Activated CD8-positive, alpha-beta T cell treated with anti-CD3 and anti-CD28 coated beads for 36 hours (primary cell): ENCODE measurements around the gene PCDHGC4. TPM values are rescaled to one million over a fixed set of nuclear protein-coding genes. Genes with fewer than 3 reads are reported as not detected.

Experiments
- ATAC-seq: fragments of 200-7000 bp; cut with Tn5 transposase; one replicate; pipeline ENCODE4 v1.10.0; 2021; ENCODE audit warnings: mild to moderate bottlenecking, moderate library complexity
- CTCF ChIA-PET: fragments of 350-600 bp; sonication (Branson Sonifier 250); formaldehyde crosslinking; loops from one replicate; lab custom pipeline; 2021; ENCODE audit warnings: antibody characterized with exemption; lab: Charles Lee
- POLR2A ChIA-PET: fragments of 350-600 bp; sonication (Branson Sonifier 250); formaldehyde crosslinking; loops from one replicate; lab custom pipeline; 2021; ENCODE audit warnings: antibody characterized with exemption; lab: Charles Lee
- DNase-seq: peaks from one replicate; pipeline ENCODE4 v3.0.0-alpha.2; 2020
- H3K27ac Mint-ChIP-seq: one replicate; pipeline ENCODE4 v1.8.0; 2021; ENCODE audit warnings: mild to moderate bottlenecking, mixed read lengths
- H3K27me3 Mint-ChIP-seq: one replicate; pipeline ENCODE4 v1.8.0; 2021; ENCODE audit warnings: mixed read lengths
- H3K36me3 Mint-ChIP-seq: one replicate; pipeline ENCODE4 v1.8.0; 2021; ENCODE audit warnings: low read depth, mixed read lengths
- H3K4me1 Mint-ChIP-seq: one replicate; pipeline ENCODE4 v1.8.0; 2021; ENCODE audit warnings: low read depth, mixed read lengths
- H3K4me3 Mint-ChIP-seq: one replicate; pipeline ENCODE4 v1.8.0; 2021; ENCODE audit warnings: mild to moderate bottlenecking, moderate library complexity, mixed read lengths
- H3K9me3 Mint-ChIP-seq: one replicate; pipeline ENCODE4 v1.8.0; 2021; ENCODE audit warnings: mixed read lengths
- intact Hi-C: fragments of 100-400 bp; cut with micrococcal nuclease; formaldehyde crosslinking; loops from one replicate; pipeline ENCODE4 v1.10.0; 2022
- total RNA-seq, 2 experiments: library from RNA; stranded (reverse); gene quantifications; one replicate each; pipeline ENCODE4 v1.2.3, GENCODE V29; 2021
- TF ChIP-seq, protein P1 (sequence below): fragments of 200-600 bp; IDR thresholded peaks from one replicate; pipeline ENCODE4 v1.8.0; 2022; ENCODE audit warnings: antibody characterized with exemption, mild to moderate bottlenecking

PCDHGC4 gene
- total RNA-seq, 2 experiments from 2014 or later = not detected

DNA sequence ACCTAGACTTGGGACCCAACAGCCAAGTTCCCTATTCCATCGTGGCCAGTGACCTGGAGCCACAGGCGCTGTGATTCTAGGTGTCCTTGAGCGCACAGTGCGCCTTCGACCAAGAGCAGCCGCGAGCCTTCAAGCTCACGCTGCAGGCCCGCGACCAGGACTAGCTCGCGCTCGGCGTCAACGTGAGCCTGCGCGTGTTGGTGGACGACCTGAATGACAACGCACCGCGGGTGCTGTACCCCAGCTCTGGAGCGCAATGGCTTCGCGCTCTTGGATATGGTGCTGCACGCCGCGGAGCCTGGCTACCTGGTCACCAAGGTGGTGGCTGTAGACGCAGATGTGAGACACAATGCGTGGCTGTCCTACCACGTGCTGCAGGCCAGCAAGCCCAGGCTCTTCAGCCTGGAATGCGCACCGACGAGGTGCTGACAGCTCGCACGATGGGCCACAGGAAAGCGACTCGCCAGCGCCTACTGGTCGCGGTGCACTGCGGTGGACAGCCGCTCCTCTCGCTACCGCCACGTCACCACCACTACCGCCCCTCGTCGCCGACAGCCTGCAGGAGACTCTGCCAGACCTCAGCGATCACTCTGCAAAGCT lies 43.2 kb upstream of the PCDHGC4 start:
- ChIA-PET POLR2A (no interaction called here), CTCF (interaction anchor here (0.6 to 1.3 kb wide), 2 partner anchors 12 kb away, joined by 3 to 4 read pairs; partner anchors contain the start of gene PCDHGA12)
- Mint-ChIP-seq H3K9me3 (peaks cover 2% of the 10 kb centered on the region), H3K27ac (no peak overlapping the region), H3K36me3 (no peaks in the 10 kb centered on the region), H3K4me3 (no peak overlapping the region), H3K4me1 (no peaks in the 10 kb centered on the region), H3K27me3 (peaks cover 16% of the 10 kb centered on the region)
- intact Hi-C loops = no loop called here
- ATAC-seq (no peak), DNase-seq (no peak)
- TF ChIP-seq, protein P1, sequence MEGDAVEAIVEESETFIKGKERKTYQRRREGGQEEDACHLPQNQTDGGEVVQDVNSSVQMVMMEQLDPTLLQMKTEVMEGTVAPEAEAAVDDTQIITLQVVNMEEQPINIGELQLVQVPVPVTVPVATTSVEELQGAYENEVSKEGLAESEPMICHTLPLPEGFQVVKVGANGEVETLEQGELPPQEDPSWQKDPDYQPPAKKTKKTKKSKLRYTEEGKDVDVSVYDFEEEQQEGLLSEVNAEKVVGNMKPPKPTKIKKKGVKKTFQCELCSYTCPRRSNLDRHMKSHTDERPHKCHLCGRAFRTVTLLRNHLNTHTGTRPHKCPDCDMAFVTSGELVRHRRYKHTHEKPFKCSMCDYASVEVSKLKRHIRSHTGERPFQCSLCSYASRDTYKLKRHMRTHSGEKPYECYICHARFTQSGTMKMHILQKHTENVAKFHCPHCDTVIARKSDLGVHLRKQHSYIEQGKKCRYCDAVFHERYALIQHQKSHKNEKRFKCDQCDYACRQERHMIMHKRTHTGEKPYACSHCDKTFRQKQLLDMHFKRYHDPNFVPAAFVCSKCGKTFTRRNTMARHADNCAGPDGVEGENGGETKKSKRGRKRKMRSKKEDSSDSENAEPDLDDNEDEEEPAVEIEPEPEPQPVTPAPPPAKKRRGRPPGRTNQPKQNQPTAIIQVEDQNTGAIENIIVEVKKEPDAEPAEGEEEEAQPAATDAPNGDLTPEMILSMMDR = no peak

DNA sequence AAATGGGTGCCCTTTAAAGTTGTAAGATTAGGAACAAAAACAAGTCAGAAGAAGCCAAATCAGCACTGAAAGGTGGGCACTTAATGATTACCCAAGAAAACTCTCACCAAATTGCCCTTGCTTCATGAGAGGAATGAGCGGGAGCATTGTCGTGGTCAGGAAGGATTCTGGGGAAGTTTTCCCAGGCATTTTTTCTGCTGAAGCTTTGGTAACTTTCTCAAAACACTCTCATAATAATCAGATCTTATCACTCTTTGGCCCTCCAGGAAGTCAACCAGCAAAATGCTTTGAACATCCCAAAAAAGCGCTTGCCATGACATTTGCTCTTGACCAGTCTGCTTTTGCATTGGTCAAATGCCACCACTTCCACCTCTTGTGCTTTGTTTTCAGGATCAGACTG lies 19.5 kb upstream of the PCDHGC4 start:
- ATAC-seq (no peak), DNase-seq (no peak)
- Mint-ChIP-seq H3K4me3 (no peak overlapping the region), H3K9me3 (peaks cover 3% of the 10 kb centered on the region), H3K36me3 (no peaks in the 10 kb centered on the region), H3K4me1 (no peaks in the 10 kb centered on the region), H3K27me3 (peaks cover 17% of the 10 kb centered on the region), H3K27ac (no peak overlapping the region)
- CTCF ChIA-PET = interaction anchor here (0.9 to 1.4 kb wide), 2 partner anchors 35 to 46 kb away, joined by 3 to 4 read pairs; partner anchors contain the start of gene PCDHGA12
- POLR2A ChIA-PET = no interaction called here
- intact Hi-C loops = no loop called here
- TF ChIP-seq, protein P1 = no peak

DNA sequence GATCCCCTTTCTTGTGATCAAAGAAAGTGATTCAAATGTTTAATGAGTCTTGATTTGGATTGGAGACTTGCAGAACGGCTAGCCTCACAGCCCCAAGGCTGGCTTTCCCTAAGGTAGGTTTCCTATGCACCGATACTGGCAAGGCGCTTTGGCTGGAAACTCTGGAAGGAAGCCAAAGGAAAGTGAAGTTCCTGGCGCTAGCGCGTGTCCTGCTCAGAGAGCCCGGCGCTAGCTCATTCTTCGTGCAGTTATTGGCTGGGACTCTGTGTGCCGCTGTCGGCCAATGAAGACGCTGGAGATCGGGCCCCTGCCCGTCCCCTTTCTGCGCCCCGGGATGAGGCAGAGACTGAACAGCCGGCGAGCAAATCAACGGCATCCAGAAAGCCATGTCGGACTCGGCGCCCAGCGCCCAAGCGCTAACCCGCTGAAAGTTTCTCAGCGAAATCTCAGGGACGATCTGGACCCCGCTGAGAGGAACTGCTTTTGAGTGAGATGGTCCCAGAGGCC lies 9.2 kb upstream of the PCDHGC4 start, which contains the start of gene PCDHGC3:
Gene PCDHGC3 (plus strand): TSS at position 342 of the 507 bp plus-strand sequence. CDS start 151 bp downstream, at position 493.
- H3K9me3 Mint-ChIP-seq = no peaks in the 10 kb centered on the region
- POLR2A ChIA-PET = interaction anchor here (0.5 kb wide), 1 partner anchor 829 kb away, joined by 3 read pairs; no protein-coding TSS in a partner anchor
- TF ChIP-seq, protein P1 = peak; percentile 24
- peak; percentile 69 for DNase-seq
- no peaks in the 10 kb centered on the region for H3K36me3 Mint-ChIP-seq
- H3K4me1 Mint-ChIP-seq = peaks cover 25% of the 10 kb centered on the region
- ATAC-seq = peak; percentile 91
- peak within 1 kb of the TSS; percentile 77 for H3K4me3 Mint-ChIP-seq
- no peak within 1 kb of the TSS for H3K27ac Mint-ChIP-seq
- CTCF ChIA-PET = interaction anchor here (0.6 to 4.7 kb wide), 13 partner anchors 10 to 106 kb away, joined by 3 to 28 read pairs (median 6); partner anchors contain the start of genes PCDHGA10, PCDHGA11, PCDHGB3 and PCDHGB5
- intact Hi-C loops = no loop called here
- H3K27me3 Mint-ChIP-seq = peaks cover 52% of the 10 kb centered on the region

DNA sequence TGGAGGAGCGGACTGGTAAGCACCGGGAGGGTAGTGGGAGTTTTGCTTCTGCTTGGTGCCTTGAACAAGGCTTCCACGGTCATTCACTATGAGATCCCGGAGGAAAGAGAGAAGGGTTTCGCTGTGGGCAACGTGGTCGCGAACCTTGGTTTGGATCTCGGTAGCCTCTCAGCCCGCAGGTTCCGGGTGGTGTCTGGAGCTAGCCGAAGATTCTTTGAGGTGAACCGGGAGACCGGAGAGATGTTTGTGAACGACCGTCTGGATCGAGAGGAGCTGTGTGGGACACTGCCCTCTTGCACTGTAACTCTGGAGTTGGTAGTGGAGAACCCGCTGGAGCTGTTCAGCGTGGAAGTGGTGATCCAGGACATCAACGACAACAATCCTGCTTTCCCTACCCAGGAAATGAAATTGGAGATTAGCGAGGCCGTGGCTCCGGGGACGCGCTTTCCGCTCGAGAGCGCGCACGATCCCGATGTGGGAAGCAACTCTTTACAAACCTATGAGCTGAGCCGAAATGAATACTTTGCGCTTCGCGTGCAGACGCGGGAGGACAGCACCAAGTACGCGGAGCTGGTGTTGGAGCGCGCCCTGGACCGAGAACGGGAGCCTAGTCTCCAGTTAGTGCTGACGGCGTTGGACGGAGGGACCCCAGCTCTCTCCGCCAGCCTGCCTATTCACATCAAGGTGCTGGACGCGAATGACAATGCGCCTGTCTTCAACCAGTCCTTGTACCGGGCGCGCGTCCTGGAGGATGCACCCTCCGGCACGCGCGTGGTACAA lies 8.5 kb upstream of the PCDHGC4 start:
- H3K36me3 Mint-ChIP-seq = no peaks in the 10 kb centered on the region
- intact Hi-C loops = no loop called here
- H3K27me3 Mint-ChIP-seq = peaks cover 55% of the 10 kb centered on the region
- no peaks in the 10 kb centered on the region for H3K9me3 Mint-ChIP-seq
- ChIA-PET POLR2A (interaction anchor here (0.5 kb wide), 1 partner anchor 830 kb away, joined by 3 read pairs; no protein-coding TSS in a partner anchor), CTCF (interaction anchor here (0.9 to 4.7 kb wide), 7 partner anchors 9 to 106 kb away, joined by 3 to 28 read pairs (median 9); partner anchors contain the start of genes PCDHGA10 and PCDHGB3)
- H3K4me1 Mint-ChIP-seq = peaks cover 25% of the 10 kb centered on the region
- DNase-seq = peak; percentile 18
- TF ChIP-seq, protein P1 = no peak
- ATAC-seq = no peak
- peak overlapping the region; percentile 77 for H3K4me3 Mint-ChIP-seq
- no peak overlapping the region for H3K27ac Mint-ChIP-seq
